Parathyroid adenoma (tissue), 2 donors: Measurements from ENCODE around the gene ZNF132.

Source experiments
- H2AFZ ChIP-seq: fragments of 300-600 bp; sonication (generic); one replicate; pipeline ENCODE4 v1.7.0; 2017; ENCODE audit warnings: antibody characterized with exemption, mild to moderate bottlenecking
- H3K27ac ChIP-seq: fragments of 300-600 bp; sonication (generic); one replicate; pipeline ENCODE4 v1.7.0; 2017
- H3K27me3 ChIP-seq: fragments of 300-600 bp; sonication (generic); one replicate; pipeline ENCODE4 v1.7.0; 2017; ENCODE audit warnings: low read length; ENCODE audit not compliant: control insufficient read depth, insufficient read depth
- H3K36me3 ChIP-seq: fragments of 300-600 bp; sonication (generic); one replicate; pipeline ENCODE4 v1.7.0; 2017; ENCODE audit warnings: low read length; ENCODE audit not compliant: control insufficient read depth, insufficient read depth
- H3K4me1 ChIP-seq: fragments of 300-600 bp; sonication (generic); one replicate; pipeline ENCODE4 v1.7.0; 2017; ENCODE audit warnings: control low read depth
- H3K4me2 ChIP-seq: fragments of 300-600 bp; sonication (generic); one replicate; pipeline ENCODE4 v1.7.0; 2017; ENCODE audit warnings: low read length
- H3K4me3 ChIP-seq: fragments of 300-600 bp; sonication (generic); one replicate; pipeline ENCODE4 v1.7.0; 2017; ENCODE audit warnings: low read depth, low read length
- H3K79me2 ChIP-seq: fragments of 300-600 bp; sonication (generic); one replicate; pipeline ENCODE4 v1.7.0; 2017; ENCODE audit warnings: control low read depth
- H3K9ac ChIP-seq: fragments of 300-600 bp; sonication (generic); one replicate; pipeline ENCODE4 v1.7.0; 2017; ENCODE audit warnings: mild to moderate bottlenecking
- H3K9me3 ChIP-seq: fragments of 300-600 bp; sonication (generic); one replicate; pipeline ENCODE4 v1.7.0; 2017; ENCODE audit warnings: low read length; ENCODE audit not compliant: control insufficient read depth
- TF ChIP-seq, protein P1 (sequence below): fragments of 300-600 bp; sonication (generic); IDR thresholded peaks from one replicate; pipeline ENCODE4 v1.7.0; 2017; ENCODE audit warnings: antibody characterized with exemption, mild to moderate bottlenecking
- donor health status: primary hyperparathyroidism.

ZNF132 gene

GRCh38 chr19:58466760-58467589 is 27.0 kb upstream of the ZNF132 start, which contains the start of gene ZNF324:
Gene ZNF324, plus strand, starts transcription at chr19:58467080. Its CDS starts 2,106 bp downstream, at chr19:58469186.
- TF ChIP-seq, protein P1, sequence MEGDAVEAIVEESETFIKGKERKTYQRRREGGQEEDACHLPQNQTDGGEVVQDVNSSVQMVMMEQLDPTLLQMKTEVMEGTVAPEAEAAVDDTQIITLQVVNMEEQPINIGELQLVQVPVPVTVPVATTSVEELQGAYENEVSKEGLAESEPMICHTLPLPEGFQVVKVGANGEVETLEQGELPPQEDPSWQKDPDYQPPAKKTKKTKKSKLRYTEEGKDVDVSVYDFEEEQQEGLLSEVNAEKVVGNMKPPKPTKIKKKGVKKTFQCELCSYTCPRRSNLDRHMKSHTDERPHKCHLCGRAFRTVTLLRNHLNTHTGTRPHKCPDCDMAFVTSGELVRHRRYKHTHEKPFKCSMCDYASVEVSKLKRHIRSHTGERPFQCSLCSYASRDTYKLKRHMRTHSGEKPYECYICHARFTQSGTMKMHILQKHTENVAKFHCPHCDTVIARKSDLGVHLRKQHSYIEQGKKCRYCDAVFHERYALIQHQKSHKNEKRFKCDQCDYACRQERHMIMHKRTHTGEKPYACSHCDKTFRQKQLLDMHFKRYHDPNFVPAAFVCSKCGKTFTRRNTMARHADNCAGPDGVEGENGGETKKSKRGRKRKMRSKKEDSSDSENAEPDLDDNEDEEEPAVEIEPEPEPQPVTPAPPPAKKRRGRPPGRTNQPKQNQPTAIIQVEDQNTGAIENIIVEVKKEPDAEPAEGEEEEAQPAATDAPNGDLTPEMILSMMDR, result peak; percentile 11
- Histone ChIP-seq H3K27me3 (no peaks in the 10 kb centered on the region), H3K4me2 (peak within 1 kb of the TSS; percentile 84), H3K4me3 (peak within 1 kb of the TSS; percentile 92), H3K79me2 (peaks cover 13% of the 10 kb centered on the region), H3K9ac (peak within 1 kb of the TSS; percentile 47), H3K36me3 (no peaks in the 10 kb centered on the region), H3K4me1 (no peaks in the 10 kb centered on the region), H3K27ac (peak within 1 kb of the TSS; percentile 72), H2AFZ (peak within 1 kb of the TSS; percentile 93), H3K9me3 (no peaks in the 10 kb centered on the region)

DNA sequence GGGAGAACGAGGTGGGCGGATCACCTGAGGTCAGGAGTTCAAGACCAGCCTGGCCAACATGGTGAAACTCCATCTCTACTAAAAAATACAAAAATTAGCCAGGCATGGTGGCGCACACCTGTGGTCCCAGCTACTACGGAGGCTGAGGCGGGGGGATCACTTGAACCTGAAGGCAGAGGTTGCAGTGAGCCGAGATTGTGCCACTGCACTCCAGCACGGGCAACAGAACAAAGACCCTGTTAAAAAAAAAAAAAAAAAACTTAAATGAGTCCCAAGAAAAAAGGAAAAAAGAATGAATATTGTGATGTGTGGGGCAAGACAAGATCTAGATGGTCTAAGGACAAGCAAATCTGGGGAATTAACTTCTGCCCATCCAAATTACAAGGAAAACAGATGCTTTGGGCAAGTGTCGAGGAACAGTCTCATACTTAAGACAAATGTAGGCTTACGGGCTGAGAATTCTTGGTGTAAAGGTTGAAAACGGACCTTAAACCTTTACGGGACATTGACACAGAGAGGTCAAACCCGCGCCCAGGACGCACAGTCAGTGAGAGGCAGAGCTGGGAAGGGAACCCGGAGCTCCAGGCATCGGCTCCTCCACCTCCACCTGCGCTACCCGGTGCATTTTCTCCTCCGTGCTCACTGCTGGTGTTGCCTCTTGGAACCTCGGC is 26.3 kb upstream of the ZNF132 start:
- Histone ChIP-seq H3K9me3 (no peaks in the 10 kb centered on the region), H3K27ac (peak overlapping the region; percentile 72), H3K79me2 (peaks cover 13% of the 10 kb centered on the region), H3K9ac (no peak overlapping the region), H3K27me3 (no peaks in the 10 kb centered on the region), H3K36me3 (no peaks in the 10 kb centered on the region), H3K4me2 (peak overlapping the region; percentile 84), H3K4me1 (no peaks in the 10 kb centered on the region), H3K4me3 (peak overlapping the region; percentile 92), H2AFZ (peak overlapping the region; percentile 93)
- TF ChIP-seq, protein P1, result no peak

DNA sequence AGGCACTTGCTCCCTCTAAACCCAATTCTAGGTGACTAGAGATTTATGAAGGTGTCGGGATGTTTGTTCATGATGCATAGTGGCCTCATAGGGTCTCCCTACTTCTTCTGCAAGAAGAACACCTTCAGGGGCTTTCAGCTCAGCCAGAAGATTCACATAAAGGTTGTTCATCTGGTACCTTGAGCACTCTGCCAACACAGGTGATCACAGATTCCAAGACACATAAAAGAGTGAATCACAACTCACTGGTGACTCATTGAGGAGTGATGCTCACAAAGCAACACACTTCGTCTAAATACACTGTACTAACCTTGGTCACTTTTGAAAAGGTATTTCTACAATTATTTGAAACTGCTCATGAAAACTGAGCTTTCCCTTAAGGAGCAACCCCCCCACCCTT is 20.1 kb upstream of the ZNF132 start:
- no peaks in the 10 kb centered on the region for H3K9me3 ChIP-seq
- no peak overlapping the region for H2AFZ ChIP-seq
- H3K36me3 ChIP-seq, result no peaks in the 10 kb centered on the region
- H3K27ac ChIP-seq, result no peak overlapping the region
- no peaks in the 10 kb centered on the region for H3K27me3 ChIP-seq
- H3K79me2 ChIP-seq, result no peaks in the 10 kb centered on the region
- no peak overlapping the region for H3K4me2 ChIP-seq
- no peaks in the 10 kb centered on the region for H3K4me1 ChIP-seq
- TF ChIP-seq, protein P1, result no peak
- no peak overlapping the region for H3K4me3 ChIP-seq
- no peak overlapping the region for H3K9ac ChIP-seq

DNA sequence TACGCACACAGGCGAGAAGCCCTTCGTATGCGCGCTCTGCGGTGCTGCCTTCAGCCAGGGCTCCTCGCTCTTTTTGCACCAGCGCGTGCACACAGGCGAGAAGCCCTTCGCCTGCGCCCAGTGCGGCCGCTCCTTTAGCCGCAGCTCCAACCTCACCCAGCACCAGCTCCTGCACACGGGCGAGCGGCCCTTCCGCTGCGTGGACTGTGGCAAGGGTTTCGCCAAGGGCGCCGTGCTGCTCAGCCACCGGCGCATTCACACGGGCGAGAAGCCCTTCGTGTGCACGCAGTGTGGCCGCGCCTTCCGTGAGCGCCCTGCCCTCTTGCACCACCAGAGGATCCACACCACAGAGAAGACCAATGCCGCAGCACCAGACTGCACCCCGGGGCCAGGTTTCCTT is 16.2 kb upstream of the ZNF132 start:
- H2AFZ ChIP-seq, result no peak overlapping the region
- H3K27ac ChIP-seq, result no peak overlapping the region
- H3K36me3 ChIP-seq, result no peaks in the 10 kb centered on the region
- TF ChIP-seq, protein P1, result no peak
- peaks cover 6% of the 10 kb centered on the region for H3K4me1 ChIP-seq
- H3K9me3 ChIP-seq, result no peaks in the 10 kb centered on the region
- no peak overlapping the region for H3K4me3 ChIP-seq
- H3K79me2 ChIP-seq, result peaks cover 4% of the 10 kb centered on the region
- no peak overlapping the region for H3K9ac ChIP-seq
- no peak overlapping the region for H3K4me2 ChIP-seq
- no peaks in the 10 kb centered on the region for H3K27me3 ChIP-seq
